ENCODE results near the gene ABCC11.

DNA sequence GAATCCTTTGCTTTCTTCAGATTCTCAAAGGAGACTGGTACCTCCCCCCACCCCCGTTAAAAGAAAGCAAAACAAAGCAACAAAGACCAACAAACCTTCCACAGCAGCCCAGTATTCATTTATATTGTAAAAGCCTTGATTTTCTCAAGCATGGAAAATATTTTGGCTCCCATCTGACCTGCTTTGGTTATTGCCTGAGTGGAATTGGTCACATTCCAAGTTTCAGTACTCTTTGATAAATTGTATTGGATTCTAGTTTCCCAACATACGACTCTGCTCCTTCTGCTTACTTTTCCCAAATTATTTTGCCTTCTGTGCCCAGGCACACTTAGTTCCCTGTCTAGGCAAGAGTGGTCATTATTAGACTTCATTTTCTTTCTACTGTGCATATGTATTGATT, 1.3 kb downstream of the ABCC11 start:
- TF ChIP-seq, protein P1, sequence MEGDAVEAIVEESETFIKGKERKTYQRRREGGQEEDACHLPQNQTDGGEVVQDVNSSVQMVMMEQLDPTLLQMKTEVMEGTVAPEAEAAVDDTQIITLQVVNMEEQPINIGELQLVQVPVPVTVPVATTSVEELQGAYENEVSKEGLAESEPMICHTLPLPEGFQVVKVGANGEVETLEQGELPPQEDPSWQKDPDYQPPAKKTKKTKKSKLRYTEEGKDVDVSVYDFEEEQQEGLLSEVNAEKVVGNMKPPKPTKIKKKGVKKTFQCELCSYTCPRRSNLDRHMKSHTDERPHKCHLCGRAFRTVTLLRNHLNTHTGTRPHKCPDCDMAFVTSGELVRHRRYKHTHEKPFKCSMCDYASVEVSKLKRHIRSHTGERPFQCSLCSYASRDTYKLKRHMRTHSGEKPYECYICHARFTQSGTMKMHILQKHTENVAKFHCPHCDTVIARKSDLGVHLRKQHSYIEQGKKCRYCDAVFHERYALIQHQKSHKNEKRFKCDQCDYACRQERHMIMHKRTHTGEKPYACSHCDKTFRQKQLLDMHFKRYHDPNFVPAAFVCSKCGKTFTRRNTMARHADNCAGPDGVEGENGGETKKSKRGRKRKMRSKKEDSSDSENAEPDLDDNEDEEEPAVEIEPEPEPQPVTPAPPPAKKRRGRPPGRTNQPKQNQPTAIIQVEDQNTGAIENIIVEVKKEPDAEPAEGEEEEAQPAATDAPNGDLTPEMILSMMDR (conservative IDR thresholded peaks at IDR 0.05 in 1 of 2, IDR thresholded peaks at IDR 0.05 in 1 of 2; ENCODE audit: extremely low read depth in 1 of 2, insufficient read depth in 1 of 2, low read depth in 1 of 2, low read length in 2 of 2): no peak
- TF ChIP-seq EZH2 (IDR thresholded peaks at IDR 0.05; ENCODE audit: borderline replicate concordance, low read length): no peak
